ENCODE data around the gene TECPR2. TPM values are rescaled to one million over a fixed set of nuclear protein-coding genes. Genes with fewer than 3 reads are reported as not detected.

TECPR2 gene
- total and polyA plus RNA-seq, 4 donors, result 2.0 to 12.6 (median 5.2) TPM

DNA sequence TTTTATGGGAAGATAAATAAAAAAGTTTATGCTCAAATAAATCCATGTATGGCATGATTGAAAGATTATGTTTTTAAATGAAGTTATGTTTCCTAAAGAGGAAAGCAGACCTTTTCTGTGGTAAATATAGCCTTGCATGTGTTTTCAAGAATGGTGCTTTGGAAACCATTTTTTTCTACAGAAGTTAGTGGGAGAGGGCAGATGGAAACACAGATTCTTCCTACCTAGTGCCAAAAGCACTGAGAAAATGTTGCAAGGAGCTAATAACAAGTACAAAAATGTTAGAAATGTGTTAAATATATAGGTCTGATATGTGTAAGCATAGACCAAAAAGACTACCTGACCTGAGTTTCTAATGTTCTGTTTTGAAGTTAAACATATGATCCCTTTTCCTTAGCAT lies 24.3 kb downstream of the TECPR2 start:
- Histone ChIP-seq H3K27me3 (ENCODE audit: control insufficient read depth in 4 of 4, insufficient read depth in 4 of 4, low read length in 3 of 4) (no peaks in the 10 kb centered on the region), H3K9me3 (ENCODE audit: control insufficient read depth in 4 of 4, low read length in 3 of 4) (no peaks in the 10 kb centered on the region), H3K4me1 (ENCODE audit: control insufficient read depth in 4 of 4, insufficient read depth in 4 of 4, low read length in 3 of 4) (no peaks in the 10 kb centered on the region), H3K27ac (ENCODE audit: low read depth in 1 of 2, low read length in 2 of 2) (no peak overlapping the region), H3K4me3 (ENCODE audit: low read depth in 1 of 3, low read length in 3 of 3) (no peak overlapping the region), H3K36me3 (ENCODE audit: control insufficient read depth in 4 of 4, insufficient read depth in 3 of 4, low read depth in 1 of 4, low read length in 3 of 4) (no peaks in the 10 kb centered on the region), H3K9ac (ENCODE audit: low read depth in 1 of 2, low read length in 2 of 2) (no peak overlapping the region)
- TF ChIP-seq, protein P1, sequence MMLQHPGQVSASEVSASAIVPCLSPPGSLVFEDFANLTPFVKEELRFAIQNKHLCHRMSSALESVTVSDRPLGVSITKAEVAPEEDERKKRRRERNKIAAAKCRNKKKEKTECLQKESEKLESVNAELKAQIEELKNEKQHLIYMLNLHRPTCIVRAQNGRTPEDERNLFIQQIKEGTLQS (IDR thresholded peaks at IDR 0.05), result no peak
- TF ChIP-seq EGR1 (IDR thresholded peaks at IDR 0.05; ENCODE audit: low read depth in 2 of 2) (no peak), HNF4A (conservative IDR thresholded peaks at IDR 0.05) (no peak), JUND (IDR thresholded peaks at IDR 0.05) (no peak), RXRA (IDR thresholded peaks at IDR 0.05) (no peak), FOXA1 (IDR thresholded peaks at IDR 0.05) (no peak), SP1 (IDR thresholded peaks at IDR 0.05) (no peak), GABPA (IDR thresholded peaks at IDR 0.05 in 1 of 2, conservative IDR thresholded peaks at IDR 0.05 in 1 of 2) (no peak), YY1 (IDR thresholded peaks at IDR 0.05) (no peak), FOXA2 (IDR thresholded peaks at IDR 0.05) (no peak), NR2F2 (IDR thresholded peaks at IDR 0.05) (no peak), RAD21 (IDR thresholded peaks at IDR 0.05) (no peak), HNF4G (IDR thresholded peaks at IDR 0.05) (no peak), TAF1 (conservative IDR thresholded peaks at IDR 0.05) (no peak)
- TF ChIP-seq, protein P2, sequence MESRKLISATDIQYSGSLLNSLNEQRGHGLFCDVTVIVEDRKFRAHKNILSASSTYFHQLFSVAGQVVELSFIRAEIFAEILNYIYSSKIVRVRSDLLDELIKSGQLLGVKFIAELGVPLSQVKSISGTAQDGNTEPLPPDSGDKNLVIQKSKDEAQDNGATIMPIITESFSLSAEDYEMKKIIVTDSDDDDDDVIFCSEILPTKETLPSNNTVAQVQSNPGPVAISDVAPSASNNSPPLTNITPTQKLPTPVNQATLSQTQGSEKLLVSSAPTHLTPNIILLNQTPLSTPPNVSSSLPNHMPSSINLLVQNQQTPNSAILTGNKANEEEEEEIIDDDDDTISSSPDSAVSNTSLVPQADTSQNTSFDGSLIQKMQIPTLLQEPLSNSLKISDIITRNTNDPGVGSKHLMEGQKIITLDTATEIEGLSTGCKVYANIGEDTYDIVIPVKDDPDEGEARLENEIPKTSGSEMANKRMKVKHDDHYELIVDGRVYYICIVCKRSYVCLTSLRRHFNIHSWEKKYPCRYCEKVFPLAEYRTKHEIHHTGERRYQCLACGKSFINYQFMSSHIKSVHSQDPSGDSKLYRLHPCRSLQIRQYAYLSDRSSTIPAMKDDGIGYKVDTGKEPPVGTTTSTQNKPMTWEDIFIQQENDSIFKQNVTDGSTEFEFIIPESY (IDR thresholded peaks at IDR 0.05), result no peak
- TF ChIP-seq, protein P3, sequence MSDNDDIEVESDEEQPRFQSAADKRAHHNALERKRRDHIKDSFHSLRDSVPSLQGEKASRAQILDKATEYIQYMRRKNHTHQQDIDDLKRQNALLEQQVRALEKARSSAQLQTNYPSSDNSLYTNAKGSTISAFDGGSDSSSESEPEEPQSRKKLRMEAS (IDR thresholded peaks at IDR 0.05), result no peak
- TF ChIP-seq, protein P4, sequence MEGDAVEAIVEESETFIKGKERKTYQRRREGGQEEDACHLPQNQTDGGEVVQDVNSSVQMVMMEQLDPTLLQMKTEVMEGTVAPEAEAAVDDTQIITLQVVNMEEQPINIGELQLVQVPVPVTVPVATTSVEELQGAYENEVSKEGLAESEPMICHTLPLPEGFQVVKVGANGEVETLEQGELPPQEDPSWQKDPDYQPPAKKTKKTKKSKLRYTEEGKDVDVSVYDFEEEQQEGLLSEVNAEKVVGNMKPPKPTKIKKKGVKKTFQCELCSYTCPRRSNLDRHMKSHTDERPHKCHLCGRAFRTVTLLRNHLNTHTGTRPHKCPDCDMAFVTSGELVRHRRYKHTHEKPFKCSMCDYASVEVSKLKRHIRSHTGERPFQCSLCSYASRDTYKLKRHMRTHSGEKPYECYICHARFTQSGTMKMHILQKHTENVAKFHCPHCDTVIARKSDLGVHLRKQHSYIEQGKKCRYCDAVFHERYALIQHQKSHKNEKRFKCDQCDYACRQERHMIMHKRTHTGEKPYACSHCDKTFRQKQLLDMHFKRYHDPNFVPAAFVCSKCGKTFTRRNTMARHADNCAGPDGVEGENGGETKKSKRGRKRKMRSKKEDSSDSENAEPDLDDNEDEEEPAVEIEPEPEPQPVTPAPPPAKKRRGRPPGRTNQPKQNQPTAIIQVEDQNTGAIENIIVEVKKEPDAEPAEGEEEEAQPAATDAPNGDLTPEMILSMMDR (IDR thresholded peaks at IDR 0.05; ENCODE audit: low read depth, low read length, missing input control), result no peak
- TF ChIP-seq, protein P5, sequence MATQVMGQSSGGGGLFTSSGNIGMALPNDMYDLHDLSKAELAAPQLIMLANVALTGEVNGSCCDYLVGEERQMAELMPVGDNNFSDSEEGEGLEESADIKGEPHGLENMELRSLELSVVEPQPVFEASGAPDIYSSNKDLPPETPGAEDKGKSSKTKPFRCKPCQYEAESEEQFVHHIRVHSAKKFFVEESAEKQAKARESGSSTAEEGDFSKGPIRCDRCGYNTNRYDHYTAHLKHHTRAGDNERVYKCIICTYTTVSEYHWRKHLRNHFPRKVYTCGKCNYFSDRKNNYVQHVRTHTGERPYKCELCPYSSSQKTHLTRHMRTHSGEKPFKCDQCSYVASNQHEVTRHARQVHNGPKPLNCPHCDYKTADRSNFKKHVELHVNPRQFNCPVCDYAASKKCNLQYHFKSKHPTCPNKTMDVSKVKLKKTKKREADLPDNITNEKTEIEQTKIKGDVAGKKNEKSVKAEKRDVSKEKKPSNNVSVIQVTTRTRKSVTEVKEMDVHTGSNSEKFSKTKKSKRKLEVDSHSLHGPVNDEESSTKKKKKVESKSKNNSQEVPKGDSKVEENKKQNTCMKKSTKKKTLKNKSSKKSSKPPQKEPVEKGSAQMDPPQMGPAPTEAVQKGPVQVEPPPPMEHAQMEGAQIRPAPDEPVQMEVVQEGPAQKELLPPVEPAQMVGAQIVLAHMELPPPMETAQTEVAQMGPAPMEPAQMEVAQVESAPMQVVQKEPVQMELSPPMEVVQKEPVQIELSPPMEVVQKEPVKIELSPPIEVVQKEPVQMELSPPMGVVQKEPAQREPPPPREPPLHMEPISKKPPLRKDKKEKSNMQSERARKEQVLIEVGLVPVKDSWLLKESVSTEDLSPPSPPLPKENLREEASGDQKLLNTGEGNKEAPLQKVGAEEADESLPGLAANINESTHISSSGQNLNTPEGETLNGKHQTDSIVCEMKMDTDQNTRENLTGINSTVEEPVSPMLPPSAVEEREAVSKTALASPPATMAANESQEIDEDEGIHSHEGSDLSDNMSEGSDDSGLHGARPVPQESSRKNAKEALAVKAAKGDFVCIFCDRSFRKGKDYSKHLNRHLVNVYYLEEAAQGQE (IDR thresholded peaks at IDR 0.05), result no peak
- no peak for DNase-seq (ENCODE audit: low spot score)
